Measurements from ENCODE around the gene HOXD3.
A peak's percentile ranks its signal among the peaks of the same experiment; 100 is the strongest.

HOXD3 gene

DNA sequence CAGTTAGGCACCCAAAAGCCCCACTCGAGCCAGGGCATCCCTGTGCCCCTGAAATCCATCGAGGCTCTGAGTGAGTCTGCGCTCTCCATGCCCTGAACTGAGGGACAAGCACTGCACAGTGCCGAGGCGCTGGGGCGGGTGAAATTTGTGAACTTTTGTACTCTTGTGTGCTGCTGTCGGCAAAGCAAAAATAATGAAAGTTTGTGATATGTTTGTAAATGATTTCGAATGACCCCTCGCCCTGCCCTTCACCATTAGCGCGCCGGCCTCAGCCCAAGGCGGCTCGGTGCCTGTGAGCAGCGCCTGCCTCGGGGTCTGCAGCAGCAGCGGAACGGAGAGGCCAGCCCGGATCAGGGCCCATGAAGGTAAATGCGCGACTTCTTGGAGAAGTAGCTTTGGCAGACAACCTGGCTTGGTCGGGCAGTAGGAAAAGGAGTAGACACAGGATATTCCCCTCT is 7.6 kb upstream of the HOXD3 start:
- no peak for DNase-seq (ENCODE audit: low spot score)

DNA sequence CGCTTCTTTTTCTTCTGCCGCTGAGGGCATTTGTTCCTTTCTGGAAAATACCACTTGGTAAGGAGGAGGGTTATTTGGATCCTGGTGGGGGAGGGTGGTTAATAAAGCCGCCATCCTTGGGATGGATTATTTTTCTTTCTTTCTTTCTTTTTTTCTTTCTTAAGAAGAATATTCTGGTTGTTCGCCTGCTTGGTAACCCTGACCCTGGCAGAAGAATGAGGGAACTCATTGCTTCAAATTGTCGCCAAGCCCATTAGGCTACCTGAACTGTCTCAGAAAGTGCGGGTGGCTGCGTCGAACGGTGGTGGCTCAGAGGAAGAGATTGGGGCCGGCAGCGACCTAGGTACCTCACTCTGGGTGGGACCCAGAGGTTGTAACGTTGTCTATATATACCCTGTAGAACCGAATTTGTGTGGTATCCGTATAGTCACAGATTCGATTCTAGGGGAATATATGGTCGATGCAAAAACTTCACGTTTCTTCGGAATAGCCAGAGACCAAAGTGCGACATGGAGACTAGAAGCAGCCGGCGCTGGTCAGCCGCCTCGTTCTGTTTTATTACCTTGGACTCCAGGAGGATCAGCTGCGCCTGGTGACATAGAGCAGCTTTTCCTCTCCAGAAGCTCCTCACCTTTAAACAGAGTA is 7.0 kb upstream of the HOXD3 start:
- no peak for DNase-seq (ENCODE audit: low spot score)

DNA sequence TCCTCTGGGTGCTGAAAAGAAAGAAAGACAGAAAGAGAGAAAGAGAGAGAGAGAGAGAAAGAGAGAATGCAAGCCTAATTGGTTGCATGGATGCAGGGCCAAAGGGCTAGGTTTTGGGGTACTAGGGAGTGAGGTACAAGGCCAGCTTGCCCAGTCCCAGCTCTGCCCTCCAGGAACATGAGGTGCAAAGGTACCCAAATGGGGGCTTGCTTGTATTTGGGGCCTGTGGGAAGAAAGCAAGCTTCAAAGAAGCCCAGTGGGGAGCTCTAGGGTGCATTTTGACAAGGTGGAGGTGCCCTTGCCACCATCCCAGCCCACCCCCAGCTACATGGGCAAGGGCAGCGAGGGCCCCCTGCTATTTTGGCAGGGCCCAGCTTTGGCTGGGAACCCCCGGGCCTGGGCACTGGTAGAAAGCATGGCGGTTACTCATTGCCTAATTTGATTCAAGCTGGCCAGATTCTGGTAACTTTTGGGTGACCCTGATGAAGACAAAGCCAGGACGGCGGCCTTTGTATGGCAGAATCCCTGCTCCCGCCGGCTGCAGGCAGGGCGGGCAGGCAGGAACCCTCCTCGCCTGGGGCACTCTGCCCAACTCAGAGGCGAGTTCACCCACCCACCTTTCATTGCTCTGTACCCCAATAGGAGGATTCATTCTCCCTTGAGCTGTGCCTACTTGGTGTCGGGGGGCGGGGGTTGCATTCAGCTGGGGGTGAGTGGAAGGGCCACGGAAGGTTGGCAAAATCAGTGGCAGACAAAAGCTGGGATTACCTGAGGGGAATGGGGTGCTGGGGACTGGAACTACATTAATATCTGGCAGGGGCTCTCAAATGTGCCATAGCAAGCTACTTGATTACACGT is 6.3 kb upstream of the HOXD3 start:
- DNase-seq (ENCODE audit: low spot score) = no peak

DNA sequence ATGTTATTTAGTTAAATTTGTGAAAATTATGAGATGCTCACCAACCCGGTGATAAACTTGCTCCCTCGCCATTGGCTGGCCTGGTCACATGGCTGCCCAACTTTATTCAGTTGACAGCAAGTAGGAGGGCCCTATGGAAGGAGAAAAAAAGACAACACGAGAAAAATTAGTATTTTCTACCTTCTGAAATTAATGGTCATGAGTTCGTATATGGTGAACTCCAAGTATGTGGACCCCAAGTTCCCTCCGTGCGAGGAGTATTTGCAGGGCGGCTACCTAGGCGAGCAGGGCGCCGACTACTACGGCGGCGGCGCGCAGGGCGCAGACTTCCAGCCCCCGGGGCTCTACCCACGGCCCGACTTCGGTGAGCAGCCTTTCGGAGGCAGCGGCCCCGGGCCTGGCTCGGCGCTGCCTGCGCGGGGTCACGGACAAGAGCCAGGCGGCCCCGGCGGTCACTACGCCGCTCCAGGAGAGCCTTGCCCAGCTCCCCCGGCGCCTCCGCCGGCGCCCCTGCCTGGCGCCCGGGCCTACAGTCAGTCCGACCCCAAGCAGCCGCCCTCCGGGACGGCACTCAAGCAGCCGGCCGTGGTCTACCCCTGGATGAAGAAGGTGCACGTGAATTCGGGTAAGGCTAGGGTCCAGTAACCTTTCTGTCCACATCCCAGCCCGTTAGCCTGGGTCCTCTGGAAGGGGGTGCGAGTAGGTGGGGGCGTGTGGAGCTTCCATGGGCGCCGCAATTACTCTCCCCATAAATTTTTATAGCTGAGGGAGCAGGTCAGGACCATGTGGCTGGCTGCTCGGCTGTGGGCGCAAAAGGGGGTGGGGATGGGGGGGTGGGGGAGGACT is 5.4 kb upstream of the HOXD3 start, which contains the start of gene HOXD4:
Gene HOXD4 (plus strand): TSS at position 109 of the 846 bp plus-strand sequence. CDS start 84 bp downstream, at position 193.
- DNase-seq (ENCODE audit: low spot score) = no peak

DNA sequence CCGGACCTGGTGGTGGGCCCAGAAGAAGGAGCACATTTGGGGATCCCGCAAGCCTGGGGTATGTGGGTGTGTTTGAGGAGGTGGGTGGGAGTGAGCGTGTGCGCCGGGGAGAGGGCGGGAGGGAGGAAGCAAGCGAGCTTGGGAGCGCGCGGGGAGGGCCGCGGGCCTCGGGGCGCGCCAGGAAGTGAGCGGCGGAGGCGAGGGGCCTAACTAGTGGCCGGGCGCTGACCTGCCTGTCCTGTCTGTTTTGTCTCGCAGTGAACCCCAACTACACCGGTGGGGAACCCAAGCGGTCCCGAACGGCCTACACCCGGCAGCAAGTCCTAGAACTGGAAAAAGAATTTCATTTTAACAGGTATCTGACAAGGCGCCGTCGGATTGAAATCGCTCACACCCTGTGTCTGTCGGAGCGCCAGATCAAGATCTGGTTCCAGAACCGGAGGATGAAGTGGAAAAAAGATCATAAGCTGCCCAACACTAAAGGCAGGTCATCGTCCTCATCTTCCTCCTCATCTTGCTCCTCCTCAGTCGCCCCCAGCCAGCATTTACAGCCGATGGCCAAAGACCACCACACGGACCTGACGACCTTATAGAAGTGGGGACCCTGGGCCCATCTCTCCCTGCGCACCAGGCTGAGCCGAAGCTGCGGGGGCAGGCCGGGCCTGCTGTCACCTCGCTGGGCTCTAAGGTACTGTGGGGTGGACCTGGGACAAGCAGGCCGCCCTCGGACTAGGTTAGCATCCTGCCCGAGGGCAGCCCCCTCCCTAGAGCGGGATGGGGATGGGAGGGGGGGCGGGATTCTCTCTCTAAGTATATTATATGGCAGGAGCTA is 4.5 kb upstream of the HOXD3 start:
- DNase-seq (ENCODE audit: low spot score) = no peak

DNA sequence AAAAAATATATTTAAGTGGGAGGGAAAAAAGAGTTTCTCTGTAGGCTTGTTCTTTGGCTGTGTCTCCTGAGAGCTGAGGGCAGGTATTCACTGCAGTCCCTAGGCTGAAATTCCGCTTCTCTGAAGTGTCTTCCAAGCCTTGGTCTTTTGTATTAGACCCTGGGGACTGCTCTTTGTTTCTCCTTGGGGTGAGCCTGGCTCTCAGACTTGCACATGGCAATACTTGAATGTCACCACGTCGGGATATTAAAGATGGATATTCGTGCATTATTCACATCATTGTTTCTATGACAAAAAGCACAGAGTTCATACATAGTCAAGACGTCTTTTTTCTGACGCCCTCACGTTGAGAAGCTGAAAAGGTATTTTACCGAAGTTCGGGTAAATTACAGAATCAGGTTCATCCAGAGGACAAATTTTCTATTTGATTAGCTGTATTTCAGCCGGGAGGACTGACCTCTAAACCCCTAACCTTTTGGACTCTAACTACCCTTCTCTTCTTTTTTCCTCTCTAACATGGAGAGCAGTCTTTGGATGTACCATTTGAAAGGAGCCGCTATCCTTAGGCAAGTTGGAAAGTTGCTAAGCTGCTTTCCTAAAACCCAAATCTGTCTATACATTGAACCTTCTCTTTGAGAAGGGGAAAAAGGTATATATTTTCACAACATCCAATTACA is 2.4 kb upstream of the HOXD3 start:
- no peak for DNase-seq (ENCODE audit: low spot score)

DNA sequence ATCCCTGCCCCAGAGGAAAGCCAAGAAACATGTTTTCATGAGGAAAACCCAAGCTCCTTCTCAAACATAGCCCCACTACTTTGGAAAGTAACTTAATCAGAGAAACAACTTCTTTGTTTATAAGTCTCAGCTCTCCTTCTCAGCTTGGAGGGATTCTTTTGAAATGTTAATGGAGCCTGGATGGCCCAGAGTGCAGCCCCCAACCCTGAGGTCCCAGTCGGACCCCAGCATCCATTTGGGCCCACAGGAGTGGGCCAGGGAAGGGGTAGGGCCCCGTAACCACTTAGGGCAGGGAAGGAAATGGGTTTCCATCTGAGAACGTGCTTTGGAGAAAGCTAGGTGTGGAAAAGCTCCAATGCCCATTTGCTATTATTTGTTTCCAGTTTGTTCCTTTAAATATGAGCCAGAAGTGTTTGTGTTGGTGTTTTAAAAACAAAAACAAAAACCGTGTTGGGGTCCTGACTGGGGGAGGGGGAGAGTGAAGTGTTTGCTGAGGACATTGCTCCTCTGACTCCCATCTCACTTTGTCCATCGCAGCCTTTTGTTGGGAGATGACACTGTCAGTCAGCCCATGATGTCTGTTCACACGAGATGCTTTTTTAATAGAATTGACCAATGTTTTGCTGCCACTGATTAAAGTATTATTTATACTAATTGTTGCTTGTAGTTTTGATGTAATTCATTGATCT is 1.6 kb upstream of the HOXD3 start:
- DNase-seq (ENCODE audit: low spot score) = no peak

DNA sequence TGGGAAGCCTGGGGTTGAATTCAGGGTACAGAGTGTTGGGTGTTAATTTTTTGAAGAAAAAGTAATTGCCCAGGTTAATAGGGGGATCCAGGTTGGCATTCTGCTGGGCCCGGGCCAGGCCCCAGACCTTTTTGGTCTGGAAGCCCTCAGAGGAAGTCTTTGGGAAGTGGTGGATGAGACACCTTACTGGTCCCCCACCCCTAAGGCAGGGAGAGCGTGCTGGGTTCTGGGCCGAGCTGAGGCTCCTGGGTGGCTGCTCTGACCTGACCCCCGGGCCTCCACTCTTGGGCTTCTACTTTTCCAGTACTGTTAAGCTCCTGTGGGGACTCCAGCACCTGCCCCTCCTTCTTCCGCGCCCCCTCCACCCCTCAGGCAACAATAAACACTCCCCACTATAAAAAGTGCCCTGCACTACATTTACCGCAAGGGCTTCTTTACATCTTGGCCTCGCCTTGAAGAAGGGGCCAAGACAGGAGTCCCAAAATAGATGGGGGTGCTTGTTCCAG is 753 bp upstream of the HOXD3 start:
- DNase-seq (ENCODE audit: low spot score) = no peak

DNA sequence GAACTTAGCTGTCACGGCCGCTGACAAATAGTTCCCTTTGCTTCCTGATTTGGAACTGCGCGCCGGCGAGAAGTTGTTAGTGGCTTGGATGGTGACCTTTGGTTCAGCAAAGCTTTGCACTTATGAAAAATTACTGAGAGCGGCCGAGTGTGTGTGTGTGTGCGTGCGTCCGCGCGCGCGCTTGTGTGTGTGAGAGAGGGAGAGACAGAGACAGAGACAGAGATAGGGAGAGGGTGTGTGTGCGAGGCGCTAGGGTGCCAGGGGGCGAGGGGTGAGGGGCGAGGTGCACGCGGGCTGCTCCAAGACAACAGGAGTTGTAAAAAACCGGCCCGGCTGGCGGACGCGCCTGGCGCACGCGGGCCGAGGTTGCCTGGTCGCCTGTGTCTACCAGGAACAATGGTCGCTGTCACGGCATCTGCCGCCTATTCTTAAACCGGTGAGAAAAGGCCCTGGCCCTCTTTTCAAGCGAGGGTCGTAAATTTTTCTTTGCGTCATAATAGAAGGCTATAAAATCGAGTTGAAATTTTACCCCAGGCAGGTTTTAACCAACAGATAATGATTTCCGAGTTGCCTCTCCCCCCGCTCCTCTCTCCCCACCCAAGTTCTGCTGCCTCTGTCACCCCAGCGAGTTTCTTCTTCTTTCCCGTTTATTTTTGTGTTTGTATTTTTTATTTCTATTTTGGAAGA is 535 bp downstream of the HOXD3 start:
- peak; percentile 37 for DNase-seq (ENCODE audit: low spot score)

DNA sequence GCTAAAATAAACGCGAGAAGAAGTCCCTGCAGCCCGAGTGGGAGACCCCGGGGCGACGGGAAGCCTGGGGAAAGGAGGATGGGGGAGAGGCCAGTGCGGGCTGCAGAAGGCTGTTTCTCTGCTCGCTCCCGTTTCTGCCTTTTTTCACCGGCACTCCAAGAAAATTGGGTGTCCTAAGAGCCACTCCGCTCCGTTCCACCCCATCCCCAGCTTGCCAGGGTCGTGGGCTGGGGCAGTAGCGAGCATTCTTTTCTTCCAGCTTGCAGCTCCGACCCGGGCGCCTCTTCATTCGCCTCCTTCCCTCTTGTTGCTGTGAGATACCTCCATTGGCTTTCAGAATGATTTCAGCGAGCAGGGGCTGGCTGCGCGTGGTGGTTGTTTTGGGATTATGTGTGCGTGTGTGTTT is 1.1 kb downstream of the HOXD3 start:
- DNase-seq (ENCODE audit: low spot score) = no peak

DNA sequence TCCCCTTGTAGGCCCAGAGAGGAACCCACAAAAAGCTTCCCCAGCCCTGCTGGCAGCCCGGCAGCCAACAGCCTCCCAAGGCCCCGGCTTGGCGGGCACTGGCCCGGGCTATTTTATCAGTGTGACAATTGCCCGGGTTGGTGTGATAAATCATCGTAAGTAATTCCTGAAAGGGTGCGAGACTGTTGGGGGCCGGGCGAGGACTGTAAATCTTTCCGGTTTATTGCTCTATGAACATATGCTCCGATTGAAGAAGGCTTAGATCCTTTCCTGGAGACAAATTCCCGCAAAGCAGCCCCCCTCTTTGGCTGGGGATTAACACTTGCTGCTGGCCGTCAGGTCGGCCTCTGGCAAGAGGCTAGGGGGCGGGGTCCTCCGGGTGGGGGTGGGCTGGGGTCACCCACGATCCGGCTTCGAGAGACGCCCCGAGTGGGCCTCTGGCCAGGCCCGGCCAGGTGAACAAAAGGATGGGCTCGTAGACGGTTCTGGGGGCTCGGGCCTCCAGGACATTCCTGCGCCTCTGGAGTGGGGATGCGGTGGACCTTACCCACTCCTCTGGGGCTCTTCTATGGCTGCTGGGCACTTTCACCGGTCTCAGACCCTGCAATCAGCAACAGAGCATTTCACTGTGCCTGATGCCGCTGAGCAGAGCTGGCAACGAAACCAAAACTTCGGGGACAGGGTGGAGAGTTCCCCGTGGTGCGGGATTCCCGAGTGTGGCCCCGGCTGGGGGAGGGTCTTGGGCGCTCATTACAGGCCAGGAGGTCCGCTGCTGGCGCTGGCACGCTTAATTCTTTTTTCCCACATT is 2.0 kb downstream of the HOXD3 start:
- DNase-seq (ENCODE audit: low spot score) = no peak

DNA sequence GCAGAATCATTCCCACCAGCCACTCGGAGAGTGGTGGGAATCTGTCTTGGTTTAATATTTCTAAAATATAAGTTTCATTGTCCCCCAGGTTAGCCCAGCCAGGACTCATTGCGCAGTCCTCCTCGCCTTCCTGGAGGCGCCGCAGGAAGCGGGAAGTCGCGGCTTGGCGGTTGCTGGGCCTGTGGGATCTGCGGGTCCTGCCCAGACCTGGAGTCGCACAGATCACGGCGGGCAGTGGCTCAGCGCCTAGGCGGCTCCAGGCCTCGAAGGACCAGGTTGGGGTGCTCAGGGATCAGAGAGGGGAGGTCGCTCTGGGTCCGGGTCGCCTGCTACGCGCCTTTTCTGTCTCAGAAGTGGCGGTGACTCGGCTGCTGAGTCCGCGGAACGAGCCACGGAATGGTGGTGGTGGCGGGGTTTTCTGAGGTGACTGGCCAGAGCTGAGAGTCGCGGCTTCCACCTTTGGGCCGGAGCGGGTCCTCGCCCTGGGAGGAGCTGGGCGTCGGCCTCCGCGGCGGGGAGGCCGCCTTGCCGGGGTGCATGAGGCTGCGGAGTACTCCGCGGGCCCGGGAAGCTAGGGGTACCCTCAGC is 2.6 kb downstream of the HOXD3 start:
- DNase-seq (ENCODE audit: low spot score) = no peak

DNA sequence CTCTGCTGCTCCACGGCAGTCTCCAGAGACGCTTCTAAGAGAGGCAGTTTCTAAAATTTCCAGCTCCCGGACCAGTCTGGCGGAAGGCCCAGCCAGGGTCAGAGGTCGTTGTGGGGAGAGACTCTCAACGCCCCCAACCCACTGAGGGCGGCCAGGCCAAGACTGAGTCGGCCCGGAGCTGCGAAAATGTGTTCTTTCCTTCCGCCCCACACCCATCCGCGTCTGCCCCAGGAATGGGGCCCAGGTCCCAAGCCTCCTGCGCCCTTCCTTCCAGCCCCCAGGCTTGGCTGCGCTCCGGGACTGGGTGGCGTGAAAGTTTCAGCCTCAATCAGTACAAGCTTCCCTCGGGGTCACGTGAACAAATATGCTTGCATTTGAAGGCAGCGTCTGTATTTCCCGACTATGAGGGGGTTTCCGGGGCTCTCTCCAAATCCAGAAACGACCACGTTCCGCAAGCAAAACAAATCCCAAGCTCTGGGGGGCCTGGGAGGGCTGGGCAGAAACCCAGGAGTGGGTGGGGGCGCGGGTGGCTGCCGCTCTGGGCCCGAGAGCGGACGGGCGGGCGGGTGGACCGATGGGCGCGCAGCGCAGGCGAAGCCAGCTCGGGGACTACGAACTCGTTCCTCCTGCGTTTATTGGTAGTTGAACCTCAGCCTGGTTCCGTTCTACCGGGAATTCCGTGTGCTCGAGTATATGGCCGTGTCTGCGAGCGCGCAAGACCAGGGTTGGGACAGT is 3.3 kb downstream of the HOXD3 start:
- DNase-seq (ENCODE audit: low spot score) = no peak

DNA sequence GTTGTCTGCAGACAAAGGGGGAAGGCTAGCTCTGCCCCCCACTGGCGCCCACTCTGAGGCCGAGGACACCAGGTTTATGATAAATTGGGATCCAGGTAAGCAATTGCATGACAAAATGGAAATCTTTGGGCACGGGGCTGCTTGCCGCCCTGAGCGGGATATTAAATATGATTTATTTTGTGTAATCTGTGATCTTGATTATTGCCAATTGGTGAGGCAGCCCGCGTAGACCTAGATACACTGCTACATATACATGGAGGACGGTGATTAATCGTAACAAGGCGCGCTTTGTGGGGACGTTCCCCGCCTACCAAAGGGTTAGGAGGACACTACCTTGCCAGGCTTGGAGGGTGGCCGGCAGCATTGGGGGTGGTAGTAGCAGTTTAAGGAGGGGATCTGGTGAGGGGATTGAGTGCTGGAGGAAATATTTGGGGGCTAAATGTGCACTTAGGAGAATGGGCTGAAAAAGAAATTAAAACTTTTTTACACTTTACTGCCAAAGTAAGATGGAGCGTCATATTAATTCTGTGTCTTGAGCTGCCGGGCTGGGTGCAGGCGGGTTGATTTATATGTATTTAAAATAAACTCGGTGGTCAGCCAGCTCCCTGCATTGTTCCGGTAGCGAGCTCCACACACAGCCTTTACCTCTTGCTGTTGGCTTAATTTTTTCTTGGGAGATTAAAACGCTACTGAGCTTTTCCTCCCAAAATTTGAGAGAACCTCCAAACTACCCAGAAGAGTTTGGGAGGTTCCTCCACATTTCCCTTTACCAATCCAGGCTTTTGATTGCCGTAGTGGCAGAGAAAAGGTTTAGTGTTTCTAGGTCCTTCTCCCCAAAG is 4.1 kb downstream of the HOXD3 start:
- DNase-seq (ENCODE audit: low spot score) = no peak

DNA sequence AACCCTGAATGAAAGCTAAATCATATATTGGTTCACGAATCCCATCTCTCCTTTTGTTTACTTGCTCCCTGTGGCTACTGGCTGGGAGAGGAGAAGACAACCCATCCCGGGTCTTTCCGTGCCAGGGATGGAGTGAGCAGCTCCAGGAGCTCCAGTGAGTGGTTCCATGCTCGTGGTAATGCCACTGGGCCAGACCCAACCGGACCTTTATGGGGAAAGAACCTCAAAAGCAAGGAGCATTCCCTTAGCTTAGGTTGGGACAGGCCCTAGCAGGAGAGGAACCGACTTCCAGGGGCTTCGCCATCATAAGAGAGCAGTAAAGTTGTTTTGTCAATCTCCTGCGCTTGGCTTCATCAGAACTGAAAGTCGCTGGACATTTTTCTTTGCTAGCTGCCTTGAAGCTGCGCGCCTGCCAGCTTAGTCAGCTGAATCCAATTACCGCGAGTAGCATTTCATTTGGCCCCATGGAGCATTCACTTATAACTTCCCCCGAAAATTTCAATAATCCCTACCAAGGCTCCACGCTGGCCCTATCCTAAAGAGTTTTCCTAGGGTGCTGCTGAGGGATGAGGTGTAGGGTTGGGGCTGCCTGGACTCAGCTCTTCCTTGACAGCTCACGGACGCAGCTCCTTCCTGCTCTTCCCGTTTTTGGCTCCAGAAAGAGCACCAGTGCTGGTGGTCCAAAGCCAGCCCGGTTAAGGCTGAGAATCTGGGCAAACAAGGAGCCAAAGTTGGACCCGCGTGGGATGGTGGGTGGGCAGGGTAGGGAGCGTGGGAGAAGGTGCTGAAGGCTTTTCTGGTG is 4.9 kb downstream of the HOXD3 start:
- DNase-seq (ENCODE audit: low spot score) = peak; percentile 81
